Nephron progenitor cell (in vitro differentiated cells): Measurements from ENCODE around the gene SKOR1.

Experiments used
- DNase-seq: peaks from one replicate; pipeline ENCODE4 v3.0.0; 2021
- H3K27ac Mint-ChIP-seq: 2 replicates; pipeline ENCODE4 v1.8.0; 2021; ENCODE audit warnings: mild to moderate bottlenecking, moderate library complexity, mixed read lengths
- H3K27me3 Mint-ChIP-seq: 2 replicates; pipeline ENCODE4 v1.8.0; 2021; ENCODE audit warnings: mild to moderate bottlenecking, low read depth, mixed read lengths; ENCODE audit not compliant: poor library complexity
- H3K36me3 Mint-ChIP-seq: 2 replicates; pipeline ENCODE4 v1.8.0; 2021; ENCODE audit warnings: low read depth, mixed read lengths
- H3K4me1 Mint-ChIP-seq: 2 replicates; pipeline ENCODE4 v1.8.0; 2021; ENCODE audit warnings: mixed read lengths
- H3K4me3 Mint-ChIP-seq: 2 replicates; pipeline ENCODE4 v1.8.0; 2021; ENCODE audit warnings: mild to moderate bottlenecking, moderate library complexity, mixed read lengths
- H3K9me3 Mint-ChIP-seq: 2 replicates; pipeline ENCODE4 v1.8.0; 2021; ENCODE audit warnings: mild to moderate bottlenecking, moderate library complexity, mixed read lengths
- TF ChIP-seq, protein P1 (sequence below): fragments of 200-600 bp; sonication (generic); IDR thresholded peaks from 2 replicates; pipeline ENCODE4 v1.5.0; 2021; ENCODE audit warnings: antibody characterized with exemption

The SKOR1 gene

GRCh38 chr15:67778968-67779548, 46.3 kb upstream of the SKOR1 start:
- Mint-ChIP-seq H3K9me3 (no peaks in the 10 kb centered on the region), H3K4me1 (peaks cover 72% of the 10 kb centered on the region), H3K27me3 (peaks cover 4% of the 10 kb centered on the region), H3K36me3 (peaks cover 5% of the 10 kb centered on the region), H3K27ac (no peak overlapping the region), H3K4me3 (no peak overlapping the region)
- DNase-seq, result no peak
- TF ChIP-seq, protein P1, sequence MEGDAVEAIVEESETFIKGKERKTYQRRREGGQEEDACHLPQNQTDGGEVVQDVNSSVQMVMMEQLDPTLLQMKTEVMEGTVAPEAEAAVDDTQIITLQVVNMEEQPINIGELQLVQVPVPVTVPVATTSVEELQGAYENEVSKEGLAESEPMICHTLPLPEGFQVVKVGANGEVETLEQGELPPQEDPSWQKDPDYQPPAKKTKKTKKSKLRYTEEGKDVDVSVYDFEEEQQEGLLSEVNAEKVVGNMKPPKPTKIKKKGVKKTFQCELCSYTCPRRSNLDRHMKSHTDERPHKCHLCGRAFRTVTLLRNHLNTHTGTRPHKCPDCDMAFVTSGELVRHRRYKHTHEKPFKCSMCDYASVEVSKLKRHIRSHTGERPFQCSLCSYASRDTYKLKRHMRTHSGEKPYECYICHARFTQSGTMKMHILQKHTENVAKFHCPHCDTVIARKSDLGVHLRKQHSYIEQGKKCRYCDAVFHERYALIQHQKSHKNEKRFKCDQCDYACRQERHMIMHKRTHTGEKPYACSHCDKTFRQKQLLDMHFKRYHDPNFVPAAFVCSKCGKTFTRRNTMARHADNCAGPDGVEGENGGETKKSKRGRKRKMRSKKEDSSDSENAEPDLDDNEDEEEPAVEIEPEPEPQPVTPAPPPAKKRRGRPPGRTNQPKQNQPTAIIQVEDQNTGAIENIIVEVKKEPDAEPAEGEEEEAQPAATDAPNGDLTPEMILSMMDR, result no peak

GRCh38 chr15:67779549-67780111, 45.7 kb upstream of the SKOR1 start:
- peaks cover 76% of the 10 kb centered on the region for H3K4me1 Mint-ChIP-seq
- peaks cover 5% of the 10 kb centered on the region for H3K36me3 Mint-ChIP-seq
- TF ChIP-seq, protein P1, result no peak
- DNase-seq, result no peak
- no peaks in the 10 kb centered on the region for H3K9me3 Mint-ChIP-seq
- no peak overlapping the region for H3K27ac Mint-ChIP-seq
- H3K4me3 Mint-ChIP-seq, result no peak overlapping the region
- H3K27me3 Mint-ChIP-seq, result peaks cover 4% of the 10 kb centered on the region

DNA sequence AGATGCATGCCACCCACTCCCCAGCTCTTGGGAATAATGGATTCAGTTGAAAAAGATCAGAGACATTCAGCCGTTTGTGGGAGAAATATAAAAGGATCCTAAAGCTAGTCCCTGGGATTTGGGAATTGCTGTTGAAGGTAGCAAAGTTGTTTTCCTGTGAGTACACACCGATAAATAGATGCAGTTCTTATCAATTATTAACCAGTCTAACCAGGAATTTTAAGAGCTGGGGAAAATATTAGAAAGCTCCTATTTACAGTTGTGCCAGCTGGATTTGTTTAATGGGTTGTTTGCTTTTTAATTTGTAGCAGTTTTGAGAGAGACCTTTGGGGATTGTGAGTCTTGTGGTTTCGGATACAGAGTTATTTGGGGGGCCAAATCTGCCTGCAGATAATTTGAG, 44.2 kb upstream of the SKOR1 start:
- peaks cover 5% of the 10 kb centered on the region for H3K36me3 Mint-ChIP-seq
- H3K4me3 Mint-ChIP-seq, result no peak overlapping the region
- peaks cover 12% of the 10 kb centered on the region for H3K27me3 Mint-ChIP-seq
- H3K27ac Mint-ChIP-seq, result peak overlapping the region; percentile 58
- no peaks in the 10 kb centered on the region for H3K9me3 Mint-ChIP-seq
- H3K4me1 Mint-ChIP-seq, result peaks cover 85% of the 10 kb centered on the region
- no peak for DNase-seq
- TF ChIP-seq, protein P1, result no peak

- H3K4me1 Mint-ChIP-seq, result peaks cover 81% of the 10 kb centered on the region
- H3K27me3 Mint-ChIP-seq, result peaks cover 8% of the 10 kb centered on the region
- no peak for DNase-seq
- H3K4me3 Mint-ChIP-seq, result no peak overlapping the region
- no peak overlapping the region for H3K27ac Mint-ChIP-seq
- TF ChIP-seq, protein P1, result no peak
- no peaks in the 10 kb centered on the region for H3K9me3 Mint-ChIP-seq
- H3K36me3 Mint-ChIP-seq, result peaks cover 5% of the 10 kb centered on the region
These were observed 43.2 kb upstream of the SKOR1 start for GRCh38 chr15:67781907-67782690.

DNA sequence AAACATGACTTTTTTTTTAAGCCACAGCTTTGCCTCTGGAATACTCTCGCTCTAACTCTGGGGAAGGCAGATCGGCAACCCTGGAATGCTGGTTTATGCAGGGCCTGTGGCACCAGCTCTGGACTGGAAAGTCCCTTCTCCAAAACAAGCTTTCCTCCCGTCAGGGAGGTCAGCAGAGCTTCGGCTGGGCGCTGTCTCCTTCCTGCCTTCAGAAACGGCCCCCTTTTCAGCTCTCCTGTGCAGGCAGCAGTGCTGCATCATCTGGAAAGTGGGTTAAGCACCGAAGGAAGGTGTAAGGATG, 42.7 kb upstream of the SKOR1 start:
- Mint-ChIP-seq H3K4me1 (peaks cover 79% of the 10 kb centered on the region), H3K27me3 (peaks cover 8% of the 10 kb centered on the region), H3K9me3 (no peaks in the 10 kb centered on the region), H3K36me3 (peaks cover 5% of the 10 kb centered on the region), H3K4me3 (no peak overlapping the region), H3K27ac (no peak overlapping the region)
- TF ChIP-seq, protein P1, result no peak
- DNase-seq, result no peak
